ENCODE results near the gene FAM228B. TPM values are rescaled to one million over a fixed set of nuclear protein-coding genes. Genes with fewer than 3 reads are reported as not detected.
"Not testable (repeated sequence)": the region's sequence is repeated elsewhere in the genome, so short reads cannot be mapped to it uniquely, and the experiment has no call there.

The FAM228B gene
- total and polyA plus RNA-seq, 3 experiments from 2014 or later: 4.3 to 9.2 (median 6.0) TPM

- H3K27ac Mint-ChIP-seq: not testable (repeated sequence)
Observed at GRCh38 chr2:24140305-24140704, 17.0 kb downstream of the FAM228B start.

DNA sequence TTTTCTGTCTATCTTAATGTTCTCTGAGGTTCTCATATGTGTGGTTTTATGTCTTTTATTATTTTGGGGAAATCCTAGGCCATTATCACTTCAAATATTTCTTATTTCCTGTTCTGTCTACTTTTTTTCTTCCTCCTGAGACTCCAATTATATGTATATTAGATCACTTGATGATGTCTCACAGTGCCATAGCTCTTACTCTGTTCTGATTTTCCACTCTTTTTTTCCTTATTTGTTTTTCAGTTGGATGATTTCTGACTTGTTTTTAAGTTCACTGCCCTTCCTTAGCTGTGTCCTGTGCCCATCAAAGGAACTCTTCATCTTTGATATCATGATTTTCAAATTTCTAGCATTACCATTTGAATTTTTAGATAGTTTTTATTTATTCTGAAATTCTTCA, 24.1 kb downstream of the FAM228B start:
- Mint-ChIP-seq H3K9me3 (peaks cover 14 to 18% (median 16%) of the 10 kb centered on the region in 5 donors), H3K27ac (no peak overlapping the region), H3K4me1 (no peaks in the 10 kb centered on the region), H3K27me3 (no peaks in the 10 kb centered on the region), H3K36me3 (peaks cover 30 to 41% (median 36%) of the 10 kb centered on the region in 3 donors), H3K4me3 (no peak overlapping the region)
- peaks cover 7% of the 10 kb centered on the region for H3K9me3 ChIP-seq (ENCODE audit: low read length)
- H3K4me1 ChIP-seq (ENCODE audit: insufficient read depth, low read length): no peaks in the 10 kb centered on the region
- no peaks in the 10 kb centered on the region for H3K27me3 ChIP-seq (ENCODE audit: insufficient read depth, low read length, poor library complexity, severe bottlenecking)
- DNase-seq: no peak
- H3K36me3 ChIP-seq (ENCODE audit: insufficient read depth, low read length): peaks cover 4% of the 10 kb centered on the region
- ChIA-PET POLR2A (no interaction called here), CTCF (no interaction called here)
- H3K27ac ChIP-seq (ENCODE audit: low read depth, low read length): no peak overlapping the region
- H3K4me3 ChIP-seq (ENCODE audit: low read length): no peak overlapping the region

More at GRCh38 chr2:24140305-24140704, 17.0 kb downstream of the FAM228B start:
- H3K9me3 ChIP-seq (ENCODE audit: low read length); H3K4me3 ChIP-seq (ENCODE audit: low read length); DNase-seq; H3K27me3 ChIP-seq (ENCODE audit: insufficient read depth, low read length, poor library complexity, severe bottlenecking); POLR2A ChIA-PET; H3K4me1 ChIP-seq (ENCODE audit: insufficient read depth, low read length); H3K36me3 Mint-ChIP-seq; H3K27ac ChIP-seq (ENCODE audit: low read depth, low read length); H3K27me3 Mint-ChIP-seq; H3K4me3 Mint-ChIP-seq; H3K36me3 ChIP-seq (ENCODE audit: insufficient read depth, low read length); H3K4me1 Mint-ChIP-seq; H3K9me3 Mint-ChIP-seq; CTCF ChIA-PET: not testable (repeated sequence)

DNA sequence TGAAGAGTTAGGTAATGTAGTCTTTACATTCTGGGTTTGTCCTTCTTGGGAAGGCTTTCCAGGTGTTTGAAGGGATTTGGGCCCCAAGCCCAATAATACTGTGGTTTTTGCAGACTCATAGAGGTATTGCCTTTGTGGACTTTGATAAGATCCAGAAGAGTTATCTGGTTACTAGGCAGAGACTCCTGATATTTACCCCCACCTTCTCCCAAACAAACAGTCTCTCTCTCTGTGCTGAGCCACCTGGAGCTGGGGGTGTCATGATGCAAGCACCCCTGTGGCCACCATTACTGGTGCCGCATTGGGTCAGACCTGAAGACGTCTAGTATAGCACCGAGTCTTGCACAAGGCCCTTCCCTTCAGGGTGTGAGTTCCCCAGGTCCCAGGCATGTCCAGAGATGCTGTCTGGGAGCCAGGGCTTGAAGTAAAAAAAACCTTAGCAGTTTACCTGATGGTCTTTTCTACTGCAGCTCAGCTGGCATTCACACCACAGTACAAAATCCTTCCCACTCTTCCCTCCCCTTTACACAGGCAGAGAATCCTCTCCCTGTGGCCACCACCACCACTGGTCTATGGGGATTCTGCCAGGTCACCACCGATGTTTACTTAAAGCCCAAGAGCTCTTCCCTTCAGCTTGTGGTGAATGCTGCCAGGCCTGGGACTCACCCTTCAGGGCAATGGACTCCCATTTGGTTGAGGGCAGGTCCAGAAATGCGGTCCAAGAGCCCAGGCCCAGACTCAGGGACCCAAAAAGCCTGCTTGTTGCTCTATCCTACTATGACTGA, 29.3 kb downstream of the FAM228B start:
- Histone ChIP-seq H3K36me3 (ENCODE audit: insufficient read depth, low read length) (peaks cover 4% of the 10 kb centered on the region), H3K4me3 (ENCODE audit: low read length) (no peak overlapping the region), H3K27me3 (ENCODE audit: insufficient read depth, low read length, poor library complexity, severe bottlenecking) (no peaks in the 10 kb centered on the region), H3K27ac (ENCODE audit: low read depth, low read length) (no peak overlapping the region), H3K9me3 (ENCODE audit: low read length) (peaks cover 7% of the 10 kb centered on the region), H3K4me1 (ENCODE audit: insufficient read depth, low read length) (no peaks in the 10 kb centered on the region)
- POLR2A ChIA-PET: interaction anchor here (0.6 kb wide), 1 partner anchor 74 kb away, joined by 8 read pairs; no protein-coding TSS in a partner anchor
- no peaks in the 10 kb centered on the region for H3K4me1 Mint-ChIP-seq
- H3K9me3 Mint-ChIP-seq: peaks cover 8 to 13% (median 11%) of the 10 kb centered on the region in 5 donors
- H3K4me3 Mint-ChIP-seq: no peak overlapping the region
- peak overlapping the region in 1 of 8 donors; percentile 17 for H3K27ac Mint-ChIP-seq
- DNase-seq: no peak
- CTCF ChIA-PET: no interaction called here
- peaks cover 14 to 32% (median 24%) of the 10 kb centered on the region in 3 donors for H3K36me3 Mint-ChIP-seq
- no peaks in the 10 kb centered on the region for H3K27me3 Mint-ChIP-seq

GRCh38 chr2:24153478-24153877, 30.2 kb downstream of the FAM228B start:
- H3K27ac ChIP-seq (ENCODE audit: low read depth, low read length): no peak overlapping the region
- H3K36me3 ChIP-seq (ENCODE audit: insufficient read depth, low read length): no peaks in the 10 kb centered on the region
- DNase-seq: no peak
- Mint-ChIP-seq H3K27ac (no peak overlapping the region), H3K4me3 (no peak overlapping the region), H3K9me3 (peaks cover 3 to 5% (median 4%) of the 10 kb centered on the region in 5 donors), H3K27me3 (no peaks in the 10 kb centered on the region), H3K36me3 (peaks cover 17 to 29% (median 22%) of the 10 kb centered on the region in 3 donors), H3K4me1 (no peaks in the 10 kb centered on the region)
- no peaks in the 10 kb centered on the region for H3K27me3 ChIP-seq (ENCODE audit: insufficient read depth, low read length, poor library complexity, severe bottlenecking)
- POLR2A ChIA-PET: interaction anchor here (0.6 kb wide), 1 partner anchor 73 kb away, joined by 8 read pairs; no protein-coding TSS in a partner anchor
- CTCF ChIA-PET: no interaction called here
- no peaks in the 10 kb centered on the region for H3K9me3 ChIP-seq (ENCODE audit: low read length)
- no peaks in the 10 kb centered on the region for H3K4me1 ChIP-seq (ENCODE audit: insufficient read depth, low read length)
- no peak overlapping the region for H3K4me3 ChIP-seq (ENCODE audit: low read length)

GRCh38 chr2:24158131-24158530, 34.9 kb downstream of the FAM228B start:
- no peaks in the 10 kb centered on the region for H3K27me3 ChIP-seq (ENCODE audit: insufficient read depth, low read length, poor library complexity, severe bottlenecking)
- Mint-ChIP-seq H3K9me3 (peaks cover 0 to 8% (median 2%) of the 10 kb centered on the region in 5 donors), H3K27ac (no peak overlapping the region), H3K4me1 (no peaks in the 10 kb centered on the region), H3K4me3 (no peak overlapping the region), H3K36me3 (peaks cover 6 to 14% (median 13%) of the 10 kb centered on the region in 3 donors), H3K27me3 (no peaks in the 10 kb centered on the region)
- no peaks in the 10 kb centered on the region for H3K36me3 ChIP-seq (ENCODE audit: insufficient read depth, low read length)
- H3K9me3 ChIP-seq (ENCODE audit: low read length): no peaks in the 10 kb centered on the region
- POLR2A ChIA-PET: no interaction called here
- DNase-seq: no peak
- no peak overlapping the region for H3K27ac ChIP-seq (ENCODE audit: low read depth, low read length)
- H3K4me3 ChIP-seq (ENCODE audit: low read length): no peak overlapping the region
- CTCF ChIA-PET: no interaction called here
- H3K4me1 ChIP-seq (ENCODE audit: insufficient read depth, low read length): no peaks in the 10 kb centered on the region

DNA sequence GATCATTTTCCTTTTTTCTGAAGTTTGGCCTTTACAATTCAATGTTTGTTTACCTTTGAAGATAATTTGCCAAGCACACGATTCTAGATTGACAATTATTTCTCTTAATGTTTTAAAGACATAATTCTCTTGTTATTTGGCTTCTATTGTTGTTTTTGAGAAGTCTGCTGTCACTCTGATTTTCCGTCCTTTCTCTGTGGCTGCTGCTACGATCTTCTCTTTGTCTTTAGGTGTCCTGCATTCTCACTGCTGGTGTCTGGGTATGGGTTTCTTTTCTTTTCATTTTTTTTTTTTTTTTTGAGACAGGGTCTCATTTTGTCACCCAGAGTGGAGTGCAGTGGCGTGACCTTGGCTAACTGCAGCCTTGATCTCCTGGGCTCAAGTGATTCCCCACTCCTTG, 36.4 kb downstream of the FAM228B start:
- no peaks in the 10 kb centered on the region for H3K4me1 ChIP-seq (ENCODE audit: insufficient read depth, low read length)
- DNase-seq: no peak
- no peak overlapping the region for H3K4me3 ChIP-seq (ENCODE audit: low read length)
- no peaks in the 10 kb centered on the region for H3K4me1 Mint-ChIP-seq
- H3K36me3 Mint-ChIP-seq: peaks cover 6 to 14% (median 13%) of the 10 kb centered on the region in 3 donors
- no peak overlapping the region for H3K4me3 Mint-ChIP-seq
- no peaks in the 10 kb centered on the region for H3K36me3 ChIP-seq (ENCODE audit: insufficient read depth, low read length)
- H3K27ac ChIP-seq (ENCODE audit: low read depth, low read length): no peak overlapping the region
- POLR2A ChIA-PET: no interaction called here
- peaks cover 0 to 8% (median 2%) of the 10 kb centered on the region in 5 donors for H3K9me3 Mint-ChIP-seq
- H3K27ac Mint-ChIP-seq: no peak overlapping the region
- H3K27me3 ChIP-seq (ENCODE audit: insufficient read depth, low read length, poor library complexity, severe bottlenecking): no peaks in the 10 kb centered on the region
- H3K9me3 ChIP-seq (ENCODE audit: low read length): no peaks in the 10 kb centered on the region
- H3K27me3 Mint-ChIP-seq: no peaks in the 10 kb centered on the region
- CTCF ChIA-PET: no interaction called here

DNA sequence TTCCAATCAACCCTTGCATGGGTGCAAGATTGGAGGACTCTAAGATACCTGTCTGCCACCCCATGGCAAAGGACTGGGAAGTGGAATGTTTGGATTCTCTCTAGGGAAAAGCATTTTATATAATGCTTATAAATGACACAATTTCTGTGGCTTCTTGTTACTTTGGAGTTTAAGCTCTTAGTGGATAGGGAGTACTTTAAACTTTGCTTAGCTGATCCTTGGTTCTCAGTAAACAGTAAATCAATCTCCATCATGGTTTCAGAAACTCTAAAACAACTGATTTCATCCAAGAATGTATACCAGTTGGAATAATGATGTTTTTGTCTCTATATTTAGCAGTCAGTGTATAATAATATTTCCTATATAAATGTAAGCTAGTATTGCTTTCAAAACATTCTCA, 37.5 kb downstream of the FAM228B start:
- POLR2A ChIA-PET: no interaction called here
- Mint-ChIP-seq H3K27ac (no peak overlapping the region), H3K27me3 (no peaks in the 10 kb centered on the region), H3K4me1 (no peaks in the 10 kb centered on the region), H3K36me3 (peaks cover 6 to 14% (median 13%) of the 10 kb centered on the region in 3 donors), H3K9me3 (peaks cover 0 to 8% (median 2%) of the 10 kb centered on the region in 5 donors), H3K4me3 (no peak overlapping the region)
- Histone ChIP-seq H3K36me3 (ENCODE audit: insufficient read depth, low read length) (no peaks in the 10 kb centered on the region), H3K4me1 (ENCODE audit: insufficient read depth, low read length) (no peaks in the 10 kb centered on the region), H3K27me3 (ENCODE audit: insufficient read depth, low read length, poor library complexity, severe bottlenecking) (no peaks in the 10 kb centered on the region), H3K4me3 (ENCODE audit: low read length) (no peak overlapping the region), H3K9me3 (ENCODE audit: low read length) (no peaks in the 10 kb centered on the region), H3K27ac (ENCODE audit: low read depth, low read length) (no peak overlapping the region)
- no peak for DNase-seq
- CTCF ChIA-PET: interaction anchor here (2.1 kb wide), 1 partner anchor 336 kb away, joined by 6 read pairs; no protein-coding TSS in a partner anchor

DNA sequence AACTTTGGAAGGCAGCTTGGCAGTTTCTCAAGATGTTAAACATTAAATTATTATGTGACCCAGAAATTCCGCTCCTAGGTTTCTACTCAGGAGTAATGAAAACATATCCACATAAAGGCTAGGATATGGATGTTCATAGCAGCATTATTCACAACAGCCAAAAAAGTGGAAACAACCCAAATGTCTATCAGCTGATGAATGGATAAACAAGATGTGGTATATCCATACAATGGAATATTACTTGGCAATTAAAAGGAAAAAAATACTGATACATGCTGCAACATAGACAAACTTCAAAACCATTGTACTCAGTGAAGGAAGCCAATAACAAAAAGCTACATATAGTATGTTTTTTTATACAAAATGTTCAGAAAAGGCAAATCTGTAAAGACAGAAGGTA, 39.2 kb downstream of the FAM228B start:
- Mint-ChIP-seq H3K27me3 (peaks cover 0 to 1% of the 10 kb centered on the region in 2 donors), H3K27ac (no peak overlapping the region), H3K4me3 (no peak overlapping the region), H3K36me3 (peaks cover 6 to 14% (median 9%) of the 10 kb centered on the region in 3 donors), H3K4me1 (no peaks in the 10 kb centered on the region), H3K9me3 (peaks cover 0 to 8% (median 2%) of the 10 kb centered on the region in 5 donors)
- ChIA-PET CTCF (interaction anchor here (0.9 to 2.1 kb wide), 2 partner anchors 336 to 338 kb away, joined by 4 to 6 read pairs; no protein-coding TSS in a partner anchor), POLR2A (no interaction called here)
- H3K36me3 ChIP-seq (ENCODE audit: insufficient read depth, low read length): no peaks in the 10 kb centered on the region
- no peak overlapping the region for H3K27ac ChIP-seq (ENCODE audit: low read depth, low read length)
- H3K4me3 ChIP-seq (ENCODE audit: low read length): no peak overlapping the region
- DNase-seq: no peak
- no peaks in the 10 kb centered on the region for H3K9me3 ChIP-seq (ENCODE audit: low read length)
- no peaks in the 10 kb centered on the region for H3K27me3 ChIP-seq (ENCODE audit: insufficient read depth, low read length, poor library complexity, severe bottlenecking)
- H3K4me1 ChIP-seq (ENCODE audit: insufficient read depth, low read length): no peaks in the 10 kb centered on the region
